Pancreas (tissue), 10 donors: ENCODE measurements around the gene INHBA. TPM values are rescaled to one million over a fixed set of nuclear protein-coding genes. Genes with fewer than 3 reads are reported as not detected.

ENCODE experiments used
- ATAC-seq, 4 donors: fragments of 200-7000 bp; cut with Tn5 transposase; one replicate each; pipeline versions ENCODE4 v1.8.0 to v1.9.1; 2020; ENCODE audit warnings: mild to moderate bottlenecking in 4 of 4, moderate library complexity in 4 of 4
- DNase-seq, 6 donors: peaks; one replicate each; pipeline ENCODE4 v3.0.0-alpha.2; 2020
- FAIRE-seq: peaks from 2 replicates; lab custom pipeline; 2012; peaks lifted over from hg19 to GRCh38; lab: Jason Lieb, UNC
- H3K27ac ChIP-seq, 4 donors: fragments of 200-600 bp; sonication (generic); 1 replicate in 3 of 4; 2 replicates in 1 of 4; pipeline versions ENCODE4 v1.5.0 to v1.8.0; 2020
- H3K27me3 ChIP-seq, 4 donors: fragments of 200-600 bp; one replicate each; pipeline ENCODE4 v1.8.0; 2021
- H3K36me3 ChIP-seq, 3 donors: fragments of 200-600 bp; sonication (generic) in 1 of 3; one replicate each; pipeline versions ENCODE4 v1.5.0 to v1.8.0; 2020 to 2021
- H3K4me1 ChIP-seq, 3 donors: fragments of 200-600 bp; one replicate each; pipeline ENCODE4 v1.8.0; 2021
- H3K4me3 ChIP-seq, 4 donors: fragments of 200-600 bp; sonication (generic) in 2 of 4; one replicate each; pipeline versions ENCODE4 v1.5.0 to v1.8.0; 2020 to 2021
- H3K9me3 ChIP-seq, 4 donors: fragments of 200-600 bp; one replicate each; pipeline ENCODE4 v1.8.0; 2021
- CTCF ChIP-seq, 4 donors: fragments of 200-600 bp; sonication (generic) in 3 of 4; IDR thresholded peaks; one replicate each; pipeline versions ENCODE4 v1.5.0 to v1.8.0; 2021; ENCODE audit warnings: antibody characterized with exemption in 4 of 4
- WGBS, 2 donors: extraction: QIAGEN DNeasy Blood & Tissue Kit; methylation state at CpG; one replicate each; pipeline ENCODE4 v1.1.7; 2013; 5-methylcytosine and 5-hydroxymethylcytosine counted together
- intact Hi-C, 3 donors: fragments of 100-400 bp; cut with DNase I; formaldehyde crosslinking; loops; one replicate each; pipeline versions ENCODE4 v1.11.1 to v1.14.2; 2022
- polyA plus RNA-seq, 2 donors: library from polyadenylated mRNA; stranded (reverse); fragments of 200-250 nt; gene quantifications; one replicate each; pipeline ENCODE4 v1.2.3, GENCODE V29; 2013
- total RNA-seq, 6 donors: library from RNA; stranded (reverse); fragmentation: NEBNext Ultra II Directional in 4 of 6; extraction: Animal tissue kit (Norgen Biotek cat#: 25700) in 4 of 6; gene quantifications; one replicate each; pipeline versions ENCODE4 v1.2.1 to v1.2.4, GENCODE V29; 2021 to 2023
- donor health status: healthy with polysubstance abuse.
- donor health status: DM: no; HTN: no; CAD: no; lungs with moderate emphysema.
- donor health status: DM: no; HTN: no; CAD: no.
- donor health status: control.
- donor health status: control.
- donor health status: Bipolar disorder and iron deficiency.
- donor health status: DM: yes; HTN: yes; CAD: no.
- donor health status: DM: no; HTN: no; CAD: no.
- donor health status: DM: no; HTN: no; CAD: no.
- donor health status: DM: yes; HTN: yes; CAD: no.

INHBA gene
- total and polyA plus RNA-seq, 8 donors = 0.05 to 6.1 (median 0.27) TPM

- Histone ChIP-seq H3K4me1 (no peaks in the 10 kb centered on the region), H3K27me3 (peaks cover 0 to 21% (median 2%) of the 10 kb centered on the region in 4 donors), H3K27ac (peak overlapping the region in 1 of 4 donors; percentile 20), H3K36me3 (no peaks in the 10 kb centered on the region), H3K4me3 (peak overlapping the region in 1 of 4 donors; percentile 5), H3K9me3 (no peaks in the 10 kb centered on the region)
- peak in 1 of 4 donors; percentile 60 for ATAC-seq
- no peak for FAIRE-seq
- WGBS, 2 donors = 36 to 41% methylated on average over 13 of the region's 13 CpGs
- intact Hi-C loops = no loop called here
- DNase-seq = no peak
- no peak for TF ChIP-seq CTCF (IDR thresholded peaks at IDR 0.05)
Measured at GRCh38 chr7:41695661-41696322, 7.1 kb downstream of the INHBA start.

DNA sequence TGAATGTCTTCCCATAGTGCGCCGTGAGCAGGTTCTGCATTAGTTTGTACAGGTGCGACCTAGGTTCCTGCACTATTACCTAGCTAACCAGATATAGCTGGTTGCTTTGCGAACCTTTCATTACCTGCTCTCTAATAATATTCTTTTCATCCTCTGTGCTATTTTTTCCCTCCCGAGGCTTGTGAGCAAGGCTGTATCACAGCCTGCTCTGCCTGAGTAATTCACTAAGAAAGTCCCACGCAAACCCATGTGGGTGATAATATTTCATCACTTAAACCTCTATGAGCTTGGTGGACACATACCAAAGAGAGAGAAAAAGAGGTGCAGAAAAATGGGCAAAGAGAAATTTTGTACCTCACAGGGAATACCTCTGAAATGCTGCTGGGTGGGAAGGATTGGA is 8.4 kb downstream of the INHBA start:
- WGBS, 2 donors = 57 to 64% methylated on average over 6 of the region's 6 CpGs
- Histone ChIP-seq H3K4me3 (no peak overlapping the region), H3K27ac (no peak overlapping the region), H3K36me3 (no peaks in the 10 kb centered on the region), H3K4me1 (no peaks in the 10 kb centered on the region), H3K27me3 (peaks cover 0 to 21% (median 2%) of the 10 kb centered on the region in 4 donors), H3K9me3 (no peaks in the 10 kb centered on the region)
- FAIRE-seq (no peak), DNase-seq (no peak), ATAC-seq (no peak)
- intact Hi-C loops = no loop called here
- TF ChIP-seq CTCF (IDR thresholded peaks at IDR 0.05) = no peak

DNA sequence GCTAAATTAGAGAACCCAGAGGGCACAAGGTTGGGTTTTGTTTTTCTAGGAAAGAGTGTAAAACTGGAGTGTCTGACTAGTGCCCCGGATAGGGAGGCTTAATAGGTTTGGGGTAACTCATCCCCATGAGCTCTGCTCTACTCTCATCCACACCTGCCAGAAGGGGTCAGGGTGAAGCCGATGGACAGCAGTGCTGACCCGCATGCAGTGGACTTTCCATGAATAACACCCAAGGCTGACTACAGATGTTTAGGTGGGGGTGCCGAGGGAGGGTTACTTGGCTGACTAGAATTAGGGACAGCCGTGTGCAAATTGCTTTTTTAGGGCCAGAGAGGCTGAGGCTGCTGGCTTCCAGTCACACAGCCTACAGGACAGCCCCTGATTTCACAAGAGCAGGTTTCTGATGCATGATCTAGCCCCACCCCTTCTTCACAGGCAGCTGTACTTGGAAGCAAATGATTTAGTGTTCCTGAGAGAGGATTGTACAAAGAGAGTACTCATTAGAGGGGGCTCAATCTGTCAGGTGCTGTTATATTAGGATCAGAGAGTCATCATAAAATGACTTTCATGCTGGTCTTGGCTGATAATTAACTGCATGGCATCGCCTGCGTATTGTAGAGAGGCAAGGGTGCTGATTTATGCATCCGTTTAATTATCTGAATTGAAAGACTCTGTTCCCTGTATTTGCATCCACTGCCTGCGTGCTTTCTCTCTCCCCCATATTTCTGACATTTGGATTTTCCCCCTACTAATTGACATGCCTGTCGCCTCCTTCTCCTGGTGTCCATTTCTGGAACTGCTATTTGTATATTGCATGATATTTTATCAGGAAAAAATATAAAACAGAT is 9.5 kb downstream of the INHBA start:
- 40 to 41% methylated on average over 10 of the region's 10 CpGs for WGBS, 2 donors
- H3K4me3 ChIP-seq = no peak overlapping the region
- TF ChIP-seq CTCF (IDR thresholded peaks at IDR 0.05) = no peak
- DNase-seq (no peak), FAIRE-seq (no peak), ATAC-seq (peak in 3 of 4 donors; percentile 46 to 75 (median 68))
- intact Hi-C loops = no loop called here
- no peaks in the 10 kb centered on the region for H3K9me3 ChIP-seq
- peaks cover 0 to 17% (median 2%) of the 10 kb centered on the region in 4 donors for H3K27me3 ChIP-seq
- H3K36me3 ChIP-seq = no peaks in the 10 kb centered on the region
- no peaks in the 10 kb centered on the region for H3K4me1 ChIP-seq
- H3K27ac ChIP-seq = no peak overlapping the region

- Histone ChIP-seq H3K27ac (no peak overlapping the region), H3K4me3 (no peak overlapping the region), H3K27me3 (peaks cover 0 to 6% (median 2%) of the 10 kb centered on the region in 4 donors), H3K9me3 (no peaks in the 10 kb centered on the region), H3K4me1 (no peaks in the 10 kb centered on the region), H3K36me3 (no peaks in the 10 kb centered on the region)
- no peak for ATAC-seq
- no peak for TF ChIP-seq CTCF (IDR thresholded peaks at IDR 0.05)
- no peak for DNase-seq
- no peak for FAIRE-seq
- 57 to 63% methylated on average over 7 of the region's 7 CpGs for WGBS, 2 donors
- intact Hi-C loops = no loop called here
Measured at GRCh38 chr7:41692251-41692650, 10.6 kb downstream of the INHBA start.
